GM21723 (cell line): ENCODE results near the gene TNS1.
A peak's percentile ranks its signal among the peaks of the same experiment; 100 is the strongest.

Experiments used
- ATAC-seq: cut with Tn5 transposase; IDR thresholded peaks from one replicate; pipeline ENCODE4 v1.9.1; 2021; ENCODE audit warnings: mild to moderate bottlenecking, moderate library complexity; ENCODE audit not compliant: unreplicated experiment

The TNS1 gene

GRCh38 chr2:217902379-217903141 is 100.2 kb downstream of the TNS1 start:
- ATAC-seq, result no peak

- ATAC-seq, result no peak
These were observed 100.9 kb downstream of the TNS1 start for GRCh38 chr2:217901835-217902378.

- ATAC-seq, result no peak
These were observed 101.4 kb downstream of the TNS1 start for GRCh38 chr2:217901400-217901799.

GRCh38 chr2:217900780-217901360 is 101.9 kb downstream of the TNS1 start:
- ATAC-seq, result no peak

- ATAC-seq, result no peak
These were observed 102.6 kb downstream of the TNS1 start for GRCh38 chr2:217900010-217900779.

GRCh38 chr2:217899231-217900009 is 103.4 kb downstream of the TNS1 start:
- ATAC-seq, result peak; percentile 48

GRCh38 chr2:217897816-217898806 is 104.7 kb downstream of the TNS1 start:
- no peak for ATAC-seq

- ATAC-seq, result no peak
These were observed 105.6 kb downstream of the TNS1 start for GRCh38 chr2:217897091-217897715.

- ATAC-seq, result no peak
These were observed 107.6 kb downstream of the TNS1 start for GRCh38 chr2:217895070-217895635.

GRCh38 chr2:217893440-217893839 is 109.4 kb downstream of the TNS1 start:
- no peak for ATAC-seq

- ATAC-seq, result no peak
These were observed 110.2 kb downstream of the TNS1 start for GRCh38 chr2:217892560-217892959.

GRCh38 chr2:217890445-217890844 is 112.3 kb downstream of the TNS1 start:
- no peak for ATAC-seq

GRCh38 chr2:217889656-217890055 is 113.1 kb downstream of the TNS1 start:
- no peak for ATAC-seq

- ATAC-seq, result no peak
These were observed 114.7 kb downstream of the TNS1 start for GRCh38 chr2:217887841-217888701.

GRCh38 chr2:217886720-217887309 is 116.0 kb downstream of the TNS1 start:
- peak; percentile 84 for ATAC-seq

- ATAC-seq, result no peak
These were observed 116.7 kb downstream of the TNS1 start for GRCh38 chr2:217886091-217886490.

- no peak for ATAC-seq
These were observed 117.8 kb downstream of the TNS1 start for GRCh38 chr2:217884985-217885384.
